GM03348 (cell line): ENCODE data around the gene MRPS24.
"Not testable (repeated sequence)": the region's sequence is repeated elsewhere in the genome, so short reads cannot be mapped to it uniquely, and the experiment has no call there.

Source experiments
- DNase-seq: peaks from one replicate; pipeline ENCODE4 v3.0.0; 2012; ENCODE audit warnings: low spot score

The MRPS24 gene

GRCh38 chr7:43869006-43869866 lies at the start of gene MRPS24:
MRPS24 (minus strand) TSS chr7:43869517; CDS start chr7:43869495, 22 bp downstream.
- DNase-seq, result peak; percentile 97

GRCh38 chr7:43915907-43916306 lies 46.6 kb upstream of the MRPS24 start:
- DNase-seq, result no peak

- no peak for DNase-seq
Measured at GRCh38 chr7:43914795-43915194, 45.5 kb upstream of the MRPS24 start.

- DNase-seq, result peak; percentile 93
Measured at GRCh38 chr7:43906331-43907010, 37.2 kb upstream of the MRPS24 start, which contains the start of gene URGCP. URGCP (minus strand) TSS chr7:43906596; CDS start chr7:43906575, 21 bp downstream.

GRCh38 chr7:43905956-43906330 lies 36.6 kb upstream of the MRPS24 start:
- peak; percentile 73 for DNase-seq

GRCh38 chr7:43905209-43905946 lies 36.1 kb upstream of the MRPS24 start:
- DNase-seq, result peak; percentile 52

GRCh38 chr7:43904533-43905208 lies 35.4 kb upstream of the MRPS24 start:
- no peak for DNase-seq

- no peak for DNase-seq
Measured at GRCh38 chr7:43902542-43903054, 33.3 kb upstream of the MRPS24 start.

GRCh38 chr7:43898571-43898970 lies 29.3 kb upstream of the MRPS24 start:
- DNase-seq, result not testable (repeated sequence)

- no peak for DNase-seq
Measured at GRCh38 chr7:43895847-43896415, 26.6 kb upstream of the MRPS24 start.

GRCh38 chr7:43891069-43891955 lies 22.0 kb upstream of the MRPS24 start:
- DNase-seq, result no peak

- no peak for DNase-seq
Measured at GRCh38 chr7:43890468-43890867, 21.2 kb upstream of the MRPS24 start.

GRCh38 chr7:43888993-43889945 lies 20.0 kb upstream of the MRPS24 start:
- DNase-seq, result no peak

- no peak for DNase-seq
Measured at GRCh38 chr7:43884617-43885016, 15.3 kb upstream of the MRPS24 start.

GRCh38 chr7:43884209-43884608 lies 14.9 kb upstream of the MRPS24 start:
- DNase-seq, result no peak

GRCh38 chr7:43880596-43880995 lies 11.3 kb upstream of the MRPS24 start:
- no peak for DNase-seq

- DNase-seq, result peak; percentile 65
Measured at GRCh38 chr7:43879477-43879876, 10.2 kb upstream of the MRPS24 start.

- peak; percentile 67 for DNase-seq
Measured at GRCh38 chr7:43878867-43879266, 9.6 kb upstream of the MRPS24 start.
